Measurements from ENCODE around the gene CDC20B.
A peak's percentile ranks its signal among the peaks of the same experiment; 100 is the strongest.

Gene CDC20B

GRCh38 chr5:55172937-55173686, at the start of gene CDC20B:
Gene CDC20B, minus strand, starts transcription at chr5:55173177. Its CDS starts 177 bp downstream, at chr5:55173000.
- peak; percentile 40 for DNase-seq

- DNase-seq, result no peak
Observed at GRCh38 chr5:55222092-55222984, 49.4 kb upstream of the CDC20B start.

GRCh38 chr5:55220433-55221185, 47.6 kb upstream of the CDC20B start:
- DNase-seq, result no peak

- no peak for DNase-seq
Observed at GRCh38 chr5:55219770-55220169, 46.8 kb upstream of the CDC20B start.

GRCh38 chr5:55218967-55219366, 46.0 kb upstream of the CDC20B start:
- DNase-seq, result peak; percentile 93

GRCh38 chr5:55211184-55211874, 38.4 kb upstream of the CDC20B start:
- DNase-seq, result no peak

GRCh38 chr5:55205001-55205400, 32.0 kb upstream of the CDC20B start:
- no peak for DNase-seq

GRCh38 chr5:55191165-55191564, 18.2 kb upstream of the CDC20B start:
- DNase-seq, result no peak

GRCh38 chr5:55188656-55189540, 15.9 kb upstream of the CDC20B start:
- DNase-seq, result peak; percentile 58

- DNase-seq, result peak; percentile 71
Observed at GRCh38 chr5:55187370-55187769, 14.4 kb upstream of the CDC20B start.

GRCh38 chr5:55180016-55180415, 7.0 kb upstream of the CDC20B start:
- no peak for DNase-seq

- DNase-seq, result no peak
Observed at GRCh38 chr5:55177078-55177477, 4.1 kb upstream of the CDC20B start.

GRCh38 chr5:55176176-55176818, 3.3 kb upstream of the CDC20B start:
- DNase-seq, result peak; percentile 17

GRCh38 chr5:55175781-55176175, 2.8 kb upstream of the CDC20B start:
- DNase-seq, result no peak

GRCh38 chr5:55173687-55174230, 782 bp upstream of the CDC20B start:
- no peak for DNase-seq

- peak; percentile 79 for DNase-seq
Observed at GRCh38 chr5:55172051-55172899, 702 bp downstream of the CDC20B start.

GRCh38 chr5:55171471-55171870, 1.5 kb downstream of the CDC20B start:
- DNase-seq, result no peak

- DNase-seq, result no peak
Observed at GRCh38 chr5:55162666-55163065, 10.3 kb downstream of the CDC20B start.

GRCh38 chr5:55160493-55161209, 12.3 kb downstream of the CDC20B start:
- no peak for DNase-seq

All from NCI-H2029 treated with DMSO at 0.1 percent for 48 hours (cell line).